HEK293T (cell line): ENCODE data around the gene TBX5.

ENCODE experiments used
- BHLHE40 ChIP-seq: fragments of 450-650 bp; IDR thresholded peaks from 2 replicates; pipeline ENCODE4 v1.6.1; 2016; ENCODE audit warnings: mild to moderate bottlenecking, moderate library complexity, borderline replicate concordance
- CTBP1 ChIP-seq: fragments of 450-650 bp; IDR thresholded peaks from 2 replicates; pipeline ENCODE4 v1.6.1; 2016; ENCODE audit warnings: borderline replicate concordance
- ELF4 ChIP-seq: fragments of 450-650 bp; IDR thresholded peaks from 2 replicates; pipeline ENCODE4 v1.6.1; 2017; ENCODE audit warnings: antibody characterized with exemption
- FOXA1 ChIP-seq: fragments of 450-650 bp; IDR thresholded peaks from 2 replicates; pipeline ENCODE4 v1.6.1; 2016; ENCODE audit warnings: mild to moderate bottlenecking
- FOXK2 ChIP-seq: fragments of 450-650 bp; IDR thresholded peaks from 2 replicates; pipeline ENCODE4 v1.6.1; 2016; ENCODE audit warnings: mild to moderate bottlenecking
- L3MBTL2 ChIP-seq: fragments of 450-650 bp; conservative IDR thresholded peaks from 2 replicates; pipeline ENCODE4 v1.6.1; 2016; ENCODE audit warnings: mild to moderate bottlenecking
- NFRKB ChIP-seq: fragments of 450-650 bp; IDR thresholded peaks from 2 replicates; pipeline ENCODE4 v1.6.1; 2016; ENCODE audit warnings: mild to moderate bottlenecking, moderate library complexity
- SP1 ChIP-seq: fragments of 450-650 bp; IDR thresholded peaks from 2 replicates; pipeline ENCODE4 v1.6.1; 2017
- SUZ12 ChIP-seq: fragments of 450-650 bp; IDR thresholded peaks from 2 replicates; pipeline ENCODE4 v1.6.1; 2016; ENCODE audit warnings: mild to moderate bottlenecking
- TARDBP ChIP-seq: fragments of 450-650 bp; IDR thresholded peaks from 2 replicates; pipeline ENCODE4 v1.6.1; 2016
- ZNF384 ChIP-seq: fragments of 450-650 bp; IDR thresholded peaks from 2 replicates; pipeline ENCODE4 v1.6.1; 2016
- TF ChIP-seq, protein P1 (sequence below): fragments of 450-650 bp; IDR thresholded peaks from 2 replicates; pipeline ENCODE4 v1.6.1; 2016

DNA sequence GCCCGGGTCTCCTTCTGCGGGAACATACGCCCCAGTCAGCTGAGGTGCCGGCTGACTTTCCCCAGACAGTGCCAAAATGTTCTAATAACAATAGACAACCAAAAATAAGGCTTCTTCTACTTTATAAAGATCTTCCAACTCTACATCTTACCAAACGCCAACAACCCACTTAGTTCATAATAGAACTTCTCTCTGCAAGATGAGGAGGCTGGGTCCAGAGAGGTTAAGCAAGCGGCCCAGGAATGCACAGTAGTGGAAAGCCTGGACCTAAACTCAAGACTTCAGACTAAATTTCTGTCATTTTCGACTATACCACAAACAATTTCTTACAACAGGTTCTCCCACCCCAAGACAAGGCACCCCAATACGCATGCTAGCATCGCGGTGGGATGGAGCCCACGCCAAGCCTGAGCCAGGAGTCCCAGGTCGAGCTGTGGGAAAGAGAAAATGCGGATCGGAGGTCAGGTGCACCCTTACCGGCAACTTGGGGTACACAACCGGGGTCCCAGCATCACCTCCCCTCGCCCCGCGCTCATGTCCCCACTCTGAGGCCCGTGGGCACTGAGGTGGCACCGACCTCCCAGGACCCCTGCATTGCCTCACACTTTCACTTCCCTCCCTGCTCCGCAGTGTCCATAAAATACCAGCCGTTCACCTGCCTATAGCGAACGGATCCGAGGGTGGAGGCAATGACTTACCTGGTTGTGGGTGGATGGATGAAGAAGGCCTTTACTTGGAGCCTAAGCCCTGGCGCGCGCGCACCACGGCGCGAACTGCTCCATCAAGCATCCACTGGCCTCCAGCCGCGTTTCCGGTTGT is 42.1 kb upstream of the TBX5 start:
- TF ChIP-seq FOXA1 = no peak
- no peak for TF ChIP-seq L3MBTL2
- no peak for TF ChIP-seq TARDBP
- no peak for TF ChIP-seq FOXK2
- TF ChIP-seq CTBP1 = no peak
- no peak for TF ChIP-seq SUZ12
- no peak for TF ChIP-seq BHLHE40
- TF ChIP-seq ZNF384 = no peak
- TF ChIP-seq, protein P1, sequence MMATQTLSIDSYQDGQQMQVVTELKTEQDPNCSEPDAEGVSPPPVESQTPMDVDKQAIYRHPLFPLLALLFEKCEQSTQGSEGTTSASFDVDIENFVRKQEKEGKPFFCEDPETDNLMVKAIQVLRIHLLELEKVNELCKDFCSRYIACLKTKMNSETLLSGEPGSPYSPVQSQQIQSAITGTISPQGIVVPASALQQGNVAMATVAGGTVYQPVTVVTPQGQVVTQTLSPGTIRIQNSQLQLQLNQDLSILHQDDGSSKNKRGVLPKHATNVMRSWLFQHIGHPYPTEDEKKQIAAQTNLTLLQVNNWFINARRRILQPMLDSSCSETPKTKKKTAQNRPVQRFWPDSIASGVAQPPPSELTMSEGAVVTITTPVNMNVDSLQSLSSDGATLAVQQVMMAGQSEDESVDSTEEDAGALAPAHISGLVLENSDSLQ = no peak
- no peak for TF ChIP-seq ELF4
- TF ChIP-seq NFRKB = no peak
- no peak for TF ChIP-seq SP1
